Stromal cell of bone marrow (primary cell): Measurements from ENCODE around the gene ALX1.
"Not testable (repeated sequence)": the region's sequence is repeated elsewhere in the genome, so short reads cannot be mapped to it uniquely, and the experiment has no call there.

Experiments used
- DNase-seq: peaks from one replicate; pipeline ENCODE4 v3.0.0-alpha.2; 2012; ENCODE audit warnings: low read depth

The ALX1 gene

DNA sequence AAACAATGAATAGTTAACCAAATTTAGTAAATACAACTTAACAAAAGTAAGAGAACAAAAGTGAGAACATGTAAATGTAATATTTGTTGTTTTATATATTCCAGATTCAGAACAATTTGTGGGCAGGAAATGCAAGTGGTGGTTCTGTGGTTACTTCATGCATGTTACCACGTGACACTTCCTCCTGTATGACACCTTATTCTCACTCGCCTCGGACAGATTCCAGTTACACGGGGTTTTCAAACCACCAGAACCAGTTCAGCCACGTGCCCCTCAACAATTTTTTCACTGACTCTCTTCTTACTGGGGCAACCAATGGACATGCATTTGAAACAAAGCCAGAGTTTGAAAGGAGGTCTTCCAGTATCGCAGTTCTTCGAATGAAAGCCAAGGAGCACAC lies 21.0 kb downstream of the ALX1 start:
- DNase-seq = no peak

DNA sequence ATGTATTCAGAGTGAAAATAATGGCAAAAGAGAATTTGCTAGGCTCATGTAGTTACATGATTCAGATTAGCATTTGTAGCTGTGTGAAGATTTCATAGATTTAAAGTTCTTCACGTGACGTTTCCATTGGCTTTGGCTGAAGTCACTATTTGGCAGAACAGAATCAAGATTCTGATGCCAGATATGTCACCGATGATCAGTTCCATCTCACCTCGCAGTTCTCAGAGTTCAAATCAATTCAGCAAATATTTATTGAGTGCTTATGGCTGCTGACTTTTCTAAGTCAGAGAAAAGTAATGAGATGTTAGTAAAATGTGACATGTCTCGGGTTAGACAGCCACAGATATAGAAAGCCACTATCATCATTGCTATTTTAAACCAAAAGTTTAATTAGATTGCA lies 28.4 kb downstream of the ALX1 start:
- DNase-seq = no peak

DNA sequence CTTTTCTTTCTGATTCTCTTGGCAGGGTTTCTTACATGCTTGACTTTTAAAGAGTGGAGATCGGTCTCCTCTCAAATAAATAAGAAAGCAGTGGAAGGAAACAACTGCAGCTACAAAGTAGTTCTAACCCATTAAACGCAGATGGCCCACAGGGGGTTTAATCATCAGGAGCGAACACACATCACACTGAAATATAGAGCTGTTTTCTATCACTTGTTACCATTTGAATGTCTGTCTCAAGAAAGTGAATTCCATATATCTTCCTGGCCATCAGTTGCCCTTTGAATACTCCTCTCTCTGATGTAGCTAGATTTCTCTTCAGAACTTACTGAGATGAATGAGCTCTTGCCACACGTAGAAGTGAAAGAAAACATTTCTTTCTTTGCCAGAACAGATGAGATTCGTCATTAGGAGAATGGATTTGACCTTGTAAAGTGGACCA lies 29.1 kb downstream of the ALX1 start:
- DNase-seq = no peak

DNA sequence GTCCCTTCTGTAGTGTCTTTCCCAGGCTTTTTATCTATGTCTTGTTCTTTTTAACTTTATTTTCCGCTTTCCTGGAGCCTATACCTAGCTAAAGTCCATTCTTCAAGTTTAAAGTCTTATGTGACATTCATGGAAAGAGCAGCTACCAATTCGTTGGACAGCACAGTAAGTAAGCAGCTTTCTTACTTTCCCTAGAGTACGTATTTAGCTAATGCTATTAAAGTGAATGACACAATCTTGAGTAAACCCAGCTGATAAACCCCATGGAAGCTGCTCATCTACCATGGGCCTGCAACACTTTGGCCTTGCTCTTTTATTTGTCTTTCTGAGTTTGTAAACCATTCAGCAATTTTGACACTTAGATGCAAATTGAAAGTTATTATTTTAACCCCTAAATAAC lies 30.0 kb downstream of the ALX1 start:
- no peak for DNase-seq

DNA sequence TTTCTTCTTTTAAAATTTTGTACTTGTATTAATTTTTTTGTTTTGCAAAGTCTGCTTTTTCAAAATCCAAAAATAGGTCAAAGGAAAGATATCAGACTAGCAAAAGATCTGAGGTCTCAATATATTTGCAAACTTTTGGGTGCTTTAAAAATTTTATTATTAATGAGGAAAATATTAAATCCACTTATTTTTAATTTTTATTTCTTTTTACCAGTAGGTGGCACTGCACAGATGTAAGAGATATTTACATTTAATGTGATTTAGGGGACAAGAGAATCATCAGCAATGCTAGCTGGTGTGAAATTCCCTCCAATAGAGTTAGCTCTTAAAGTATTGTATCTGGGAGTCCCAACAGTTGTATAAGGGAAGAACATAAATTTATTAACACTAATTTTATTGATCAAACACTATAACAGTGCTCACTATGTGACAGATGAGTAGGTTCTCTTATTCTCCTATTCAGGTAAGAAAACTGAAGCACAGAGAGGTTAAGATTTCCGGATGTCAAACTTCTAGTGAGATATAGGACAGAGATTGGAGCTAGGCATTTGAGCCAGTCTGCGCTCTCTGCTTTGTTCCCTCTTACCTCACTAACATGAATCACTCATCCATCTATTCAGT lies 30.5 kb downstream of the ALX1 start:
- no peak for DNase-seq

DNA sequence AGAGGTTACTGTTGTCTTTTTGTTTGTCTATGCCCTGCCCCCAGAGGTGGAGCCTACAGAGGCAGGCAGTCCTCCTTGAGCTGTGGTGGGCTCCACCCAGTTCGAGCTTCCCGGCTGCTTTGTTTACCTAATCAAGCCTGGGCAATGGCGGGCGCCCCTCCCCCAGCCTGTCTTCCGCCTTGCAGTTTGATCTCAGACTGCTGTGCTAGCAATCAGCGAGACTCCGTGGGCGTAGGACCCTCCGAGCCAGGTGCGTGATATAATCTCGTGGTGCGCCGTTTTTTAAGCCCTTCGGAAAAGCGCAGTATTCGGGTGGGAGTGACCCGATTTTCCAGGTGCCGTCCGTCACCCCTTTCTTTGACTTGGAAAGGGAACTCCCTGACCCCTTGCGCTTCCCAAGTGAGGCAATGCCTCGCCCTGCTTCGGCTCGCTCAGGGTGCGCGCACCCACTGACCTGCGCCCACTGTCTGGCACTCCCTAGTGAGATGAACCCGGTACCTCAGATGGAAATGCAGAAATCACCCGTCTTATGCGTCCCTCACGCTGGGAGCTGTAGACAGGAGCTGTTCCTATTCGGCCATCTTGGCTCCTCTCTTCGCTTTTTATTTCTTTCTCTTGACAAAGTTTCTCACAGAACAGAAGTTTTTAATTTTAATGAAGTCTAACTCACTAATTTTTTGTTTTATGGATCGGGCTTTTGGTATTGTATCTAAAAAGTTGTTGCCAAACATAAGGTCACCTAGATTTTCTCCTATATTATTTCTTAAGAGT lies 38.0 kb downstream of the ALX1 start:
- DNase-seq = not testable (repeated sequence)

DNA sequence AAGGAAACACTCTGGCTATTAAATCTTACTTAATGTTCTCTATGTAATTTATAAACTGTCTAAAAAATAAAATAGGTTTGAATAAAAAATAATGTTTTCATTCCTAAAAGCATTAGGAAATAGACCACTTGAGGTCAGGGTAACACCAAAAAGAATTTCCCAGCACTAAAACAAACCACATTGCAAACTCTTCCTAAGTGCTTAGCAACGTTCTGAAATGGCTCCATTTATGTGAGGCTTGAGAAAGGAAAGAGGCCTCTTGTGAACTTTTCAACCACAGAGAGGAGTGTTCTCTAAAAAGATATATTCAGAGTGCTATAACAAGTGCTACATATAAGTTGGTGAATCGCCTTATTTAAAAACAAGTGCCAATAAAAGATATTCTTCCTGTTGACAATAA lies 42.7 kb downstream of the ALX1 start:
- DNase-seq = peak; percentile 20

DNA sequence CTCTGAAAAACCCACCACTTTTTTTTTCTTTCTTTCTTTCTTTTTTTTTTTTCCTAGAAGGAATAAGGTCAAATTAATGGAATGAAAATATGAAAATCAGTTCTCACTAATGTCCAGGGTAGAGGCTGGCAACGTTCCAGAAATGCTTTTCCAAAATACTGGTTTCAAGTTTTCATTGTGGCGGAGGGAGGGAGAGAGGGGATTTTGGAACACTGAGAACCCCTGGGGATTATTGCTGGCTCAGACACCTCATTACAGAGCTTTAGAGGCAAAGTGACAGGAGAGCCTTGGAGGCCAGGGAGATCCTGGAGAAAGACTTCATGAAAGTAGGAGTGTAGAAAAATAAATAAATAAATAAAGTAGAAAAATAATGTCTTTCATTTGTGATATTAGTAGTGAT lies 45.4 kb downstream of the ALX1 start:
- DNase-seq = no peak

DNA sequence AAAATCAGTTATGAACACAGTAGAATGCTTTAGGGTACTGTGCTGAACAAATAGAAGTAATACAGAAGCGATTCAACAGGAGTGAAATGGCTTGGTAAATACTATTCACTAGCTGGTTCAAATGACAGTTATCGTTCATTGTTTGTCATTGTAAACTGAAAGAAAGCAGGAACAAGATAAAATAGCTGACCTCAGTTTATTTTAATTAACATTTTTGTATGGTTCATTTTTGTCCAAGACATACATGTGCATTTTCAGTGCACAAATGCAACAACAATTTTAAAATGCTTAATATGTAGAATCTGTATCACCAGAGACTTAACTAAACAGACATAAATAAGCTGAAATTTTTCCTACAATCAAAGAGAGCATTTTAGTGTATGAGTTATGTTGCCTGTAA lies 49.9 kb downstream of the ALX1 start:
- no peak for DNase-seq

DNA sequence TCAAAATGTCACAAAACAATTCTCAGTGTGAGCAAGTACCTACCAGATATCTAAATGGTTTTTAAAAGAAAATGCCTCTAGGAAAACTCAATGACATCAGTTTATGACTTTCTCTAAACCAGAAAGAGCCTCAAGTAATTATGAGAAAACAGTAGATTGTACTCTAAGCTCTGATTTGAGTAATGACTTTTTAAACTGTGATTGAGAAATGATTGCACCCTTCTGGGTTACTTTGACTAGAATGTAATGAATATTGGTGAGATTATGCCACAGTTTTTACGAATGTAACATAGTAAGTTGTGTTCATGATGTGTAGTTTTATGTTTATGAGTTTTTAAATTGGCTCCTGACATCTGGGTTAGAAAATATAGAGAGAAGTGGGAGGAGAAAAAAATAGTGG lies 68.8 kb downstream of the ALX1 start:
- no peak for DNase-seq

DNA sequence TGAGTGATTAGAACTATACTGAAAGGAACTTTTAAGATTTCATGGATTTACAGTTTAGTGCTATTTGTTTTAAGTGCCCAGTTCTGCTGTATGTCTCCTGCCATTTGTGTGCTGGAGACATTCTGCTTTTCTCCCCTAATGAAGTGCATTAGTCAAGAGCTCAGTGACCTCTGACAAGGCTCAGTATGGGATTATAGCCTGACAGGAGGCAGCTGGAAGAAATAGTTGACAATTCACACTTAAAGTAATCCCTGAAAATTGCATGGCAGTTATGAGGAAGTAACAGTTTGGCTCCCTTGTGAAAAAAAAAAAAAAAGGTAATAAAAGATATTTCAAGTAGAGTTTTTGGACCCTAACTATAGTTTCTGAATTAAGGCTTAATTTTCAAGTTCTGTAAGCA lies 70.3 kb downstream of the ALX1 start:
- no peak for DNase-seq
